ENCODE measurements around the gene NCAM1. TPM values are rescaled to one million over a fixed set of nuclear protein-coding genes. Genes with fewer than 3 reads are reported as not detected.
A peak's percentile ranks its signal among the peaks of the same experiment; 100 is the strongest.
"Not testable (repeated sequence)": the region's sequence is repeated elsewhere in the genome, so short reads cannot be mapped to it uniquely, and the experiment has no call there.

NCAM1 gene
- total RNA-seq, 1 experiment from 2014 or later, result 5.9 TPM

GRCh38 chr11:113053042-113053441 is 91.8 kb downstream of the NCAM1 start:
- H3K36me3 Mint-ChIP-seq; CTCF ChIA-PET; DNase-seq (ENCODE audit: low spot score); H3K27ac Mint-ChIP-seq; POLR2A ChIA-PET; H3K27me3 Mint-ChIP-seq (ENCODE audit: low read depth); ATAC-seq; H3K4me3 Mint-ChIP-seq; H3K4me1 Mint-ChIP-seq: not testable (repeated sequence)
- peaks cover 16% of the 10 kb centered on the region for H3K9me3 Mint-ChIP-seq

GRCh38 chr11:113057038-113057437 is 95.8 kb downstream of the NCAM1 start:
- Mint-ChIP-seq H3K4me3 (no peak overlapping the region), H3K9me3 (peaks cover 5% of the 10 kb centered on the region), H3K27ac (no peak overlapping the region), H3K27me3 (ENCODE audit: low read depth) (no peaks in the 10 kb centered on the region), H3K36me3 (no peaks in the 10 kb centered on the region), H3K4me1 (no peaks in the 10 kb centered on the region)
- ChIA-PET POLR2A (no interaction called here), CTCF (no interaction called here)
- no peak for TF ChIP-seq FOXJ3 (CRISPR knock-in tag; IDR thresholded peaks at IDR 0.05; ENCODE audit: borderline replicate concordance)
- no peak for TF ChIP-seq ATF3 (CRISPR knock-in tag; conservative IDR thresholded peaks at IDR 0.05)
- TF ChIP-seq NR3C1 (CRISPR knock-in tag; conservative IDR thresholded peaks at IDR 0.05; ENCODE audit: low read depth), result no peak
- TF ChIP-seq ZNF219 (CRISPR knock-in tag; IDR thresholded peaks at IDR 0.05; ENCODE audit: borderline replicate concordance), result no peak
- TF ChIP-seq USF2 (CRISPR knock-in tag; IDR thresholded peaks at IDR 0.05), result no peak
- no peak for TF ChIP-seq ZNF281 (CRISPR knock-in tag; IDR thresholded peaks at IDR 0.05)
- no peak for ATAC-seq
- DNase-seq (ENCODE audit: low spot score), result no peak

GRCh38 chr11:113059548-113059947 is 98.3 kb downstream of the NCAM1 start:
- no peaks in the 10 kb centered on the region for H3K27me3 Mint-ChIP-seq (ENCODE audit: low read depth)
- no peak overlapping the region for H3K27ac Mint-ChIP-seq
- H3K36me3 Mint-ChIP-seq, result no peaks in the 10 kb centered on the region
- ChIA-PET CTCF (no interaction called here), POLR2A (no interaction called here)
- ATAC-seq, result no peak
- DNase-seq (ENCODE audit: low spot score), result no peak
- H3K9me3 Mint-ChIP-seq, result no peaks in the 10 kb centered on the region
- H3K4me3 Mint-ChIP-seq, result no peak overlapping the region
- TF ChIP-seq RORB (CRISPR knock-in tag; IDR thresholded peaks at IDR 0.05) (no peak), ZNF396 (CRISPR knock-in tag; IDR thresholded peaks at IDR 0.05; ENCODE audit: borderline replicate concordance) (no peak), TEAD4 (CRISPR knock-in tag; IDR thresholded peaks at IDR 0.05) (no peak), ZNF219 (CRISPR knock-in tag; IDR thresholded peaks at IDR 0.05; ENCODE audit: borderline replicate concordance) (no peak), NFATC4 (CRISPR knock-in tag; IDR thresholded peaks at IDR 0.05) (no peak), ATF3 (CRISPR knock-in tag; conservative IDR thresholded peaks at IDR 0.05) (no peak), E2F4 (CRISPR knock-in tag; IDR thresholded peaks at IDR 0.05; ENCODE audit: borderline replicate concordance, low read depth) (no peak), SP1 (CRISPR knock-in tag; conservative IDR thresholded peaks at IDR 0.05) (no peak), IRF2 (CRISPR knock-in tag; IDR thresholded peaks at IDR 0.05; ENCODE audit: borderline replicate concordance, low read depth) (no peak), CREM (CRISPR knock-in tag; IDR thresholded peaks at IDR 0.05) (no peak)
- H3K4me1 Mint-ChIP-seq, result no peaks in the 10 kb centered on the region

GRCh38 chr11:113065330-113065729 is 104.1 kb downstream of the NCAM1 start:
- DNase-seq (ENCODE audit: low spot score), result no peak
- Mint-ChIP-seq H3K9me3 (no peaks in the 10 kb centered on the region), H3K27me3 (ENCODE audit: low read depth) (no peaks in the 10 kb centered on the region), H3K27ac (no peak overlapping the region; the same call in 1 of the 2 replicates), H3K4me1 (peaks cover 8% of the 10 kb centered on the region), H3K36me3 (no peaks in the 10 kb centered on the region), H3K4me3 (no peak overlapping the region)
- ChIA-PET POLR2A (no interaction called here), CTCF (no interaction called here)
- TF ChIP-seq AFF4 (CRISPR knock-in tag; IDR thresholded peaks at IDR 0.05; ENCODE audit: borderline replicate concordance) (no peak), USF2 (CRISPR knock-in tag; IDR thresholded peaks at IDR 0.05) (0 out of 2 replicates have a peak, but pooled peaks have one; percentile 10)
- no peak for ATAC-seq
